Measurements from ENCODE around the gene PTPN2.

Gene PTPN2

GRCh38 chr18:12895626-12896025, 11.6 kb upstream of the PTPN2 start:
- ChIA-PET POLR2A (ENCODE audit: low non-redundant PET) (no interaction called here), CTCF (interaction anchor here (0.6 kb wide), 1 partner anchor 838 kb away, joined by 4 read pairs; no protein-coding TSS in a partner anchor)
- H3K27ac ChIP-seq, result no peak overlapping the region
- DNase-seq (ENCODE audit: low spot score), result no peak
- TF ChIP-seq, protein P1, sequence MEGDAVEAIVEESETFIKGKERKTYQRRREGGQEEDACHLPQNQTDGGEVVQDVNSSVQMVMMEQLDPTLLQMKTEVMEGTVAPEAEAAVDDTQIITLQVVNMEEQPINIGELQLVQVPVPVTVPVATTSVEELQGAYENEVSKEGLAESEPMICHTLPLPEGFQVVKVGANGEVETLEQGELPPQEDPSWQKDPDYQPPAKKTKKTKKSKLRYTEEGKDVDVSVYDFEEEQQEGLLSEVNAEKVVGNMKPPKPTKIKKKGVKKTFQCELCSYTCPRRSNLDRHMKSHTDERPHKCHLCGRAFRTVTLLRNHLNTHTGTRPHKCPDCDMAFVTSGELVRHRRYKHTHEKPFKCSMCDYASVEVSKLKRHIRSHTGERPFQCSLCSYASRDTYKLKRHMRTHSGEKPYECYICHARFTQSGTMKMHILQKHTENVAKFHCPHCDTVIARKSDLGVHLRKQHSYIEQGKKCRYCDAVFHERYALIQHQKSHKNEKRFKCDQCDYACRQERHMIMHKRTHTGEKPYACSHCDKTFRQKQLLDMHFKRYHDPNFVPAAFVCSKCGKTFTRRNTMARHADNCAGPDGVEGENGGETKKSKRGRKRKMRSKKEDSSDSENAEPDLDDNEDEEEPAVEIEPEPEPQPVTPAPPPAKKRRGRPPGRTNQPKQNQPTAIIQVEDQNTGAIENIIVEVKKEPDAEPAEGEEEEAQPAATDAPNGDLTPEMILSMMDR (conservative IDR thresholded peaks at IDR 0.05; ENCODE audit: low read depth), result no peak

GRCh38 chr18:12895014-12895413, 11.0 kb upstream of the PTPN2 start:
- POLR2A ChIA-PET (ENCODE audit: low non-redundant PET), result no interaction called here
- DNase-seq (ENCODE audit: low spot score), result no peak

DNA sequence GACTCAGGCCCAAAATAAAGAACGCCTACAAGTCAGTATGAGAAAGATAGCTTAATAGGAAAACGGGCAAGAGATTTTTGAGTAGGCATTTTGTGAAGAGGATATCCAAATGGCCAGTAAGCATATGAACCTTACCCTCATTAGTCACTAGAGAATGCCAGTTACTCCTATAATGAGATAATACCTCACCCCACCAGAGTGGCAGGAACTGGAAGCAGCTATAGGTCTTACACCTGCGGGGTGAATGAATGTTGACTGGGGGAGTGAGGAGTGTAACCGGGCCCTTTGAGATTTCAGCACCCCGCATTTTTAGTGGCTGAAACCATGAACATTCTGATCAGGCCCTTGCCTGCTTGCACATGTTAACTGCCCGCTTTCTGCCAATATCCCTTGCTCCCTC, 7.5 kb upstream of the PTPN2 start:
- no peak overlapping the region for H3K27ac ChIP-seq
- TF ChIP-seq, protein P1 (conservative IDR thresholded peaks at IDR 0.05; ENCODE audit: low read depth), result no peak
- DNase-seq (ENCODE audit: low spot score), result no peak
- CTCF ChIA-PET, result interaction anchor here (1.2 kb wide), 1 partner anchor 148 kb away, joined by 3 read pairs; no protein-coding TSS in a partner anchor
- POLR2A ChIA-PET (ENCODE audit: low non-redundant PET), result no interaction called here

More at GRCh38 chr18:12895014-12895413, 11.0 kb upstream of the PTPN2 start:
- TF ChIP-seq, protein P1 (conservative IDR thresholded peaks at IDR 0.05; ENCODE audit: low read depth), result no peak
- H3K27ac ChIP-seq, result no peak overlapping the region
- CTCF ChIA-PET, result no interaction called here

DNA sequence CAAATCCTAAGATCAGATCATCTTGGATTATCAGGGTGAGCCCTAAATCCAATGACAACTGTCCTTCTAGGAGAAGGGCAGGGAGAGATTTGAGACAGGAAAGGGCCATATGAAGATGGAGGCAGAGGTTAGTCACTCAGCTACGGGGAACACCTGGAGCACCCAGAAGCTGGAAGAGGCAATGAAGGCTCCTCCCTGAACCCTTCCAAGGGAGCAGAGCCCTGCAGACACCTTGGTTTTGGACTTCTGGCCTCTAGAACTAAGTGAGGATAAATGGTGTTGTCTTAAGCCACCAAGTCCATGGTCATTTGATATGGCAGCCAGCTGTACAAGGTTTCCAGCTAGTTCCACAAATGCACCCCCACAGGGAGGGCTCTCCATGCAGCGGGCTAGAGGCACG, 6.9 kb upstream of the PTPN2 start:
- no peak for DNase-seq (ENCODE audit: low spot score)
- H3K27ac ChIP-seq, result peak overlapping the region; percentile 71
- TF ChIP-seq, protein P1 (conservative IDR thresholded peaks at IDR 0.05; ENCODE audit: low read depth), result no peak
- ChIA-PET CTCF (interaction anchor here (0.7 to 1.2 kb wide), 2 partner anchors 44 to 147 kb away, joined by 3 read pairs; no protein-coding TSS in a partner anchor), POLR2A (ENCODE audit: low non-redundant PET) (no interaction called here)

DNA sequence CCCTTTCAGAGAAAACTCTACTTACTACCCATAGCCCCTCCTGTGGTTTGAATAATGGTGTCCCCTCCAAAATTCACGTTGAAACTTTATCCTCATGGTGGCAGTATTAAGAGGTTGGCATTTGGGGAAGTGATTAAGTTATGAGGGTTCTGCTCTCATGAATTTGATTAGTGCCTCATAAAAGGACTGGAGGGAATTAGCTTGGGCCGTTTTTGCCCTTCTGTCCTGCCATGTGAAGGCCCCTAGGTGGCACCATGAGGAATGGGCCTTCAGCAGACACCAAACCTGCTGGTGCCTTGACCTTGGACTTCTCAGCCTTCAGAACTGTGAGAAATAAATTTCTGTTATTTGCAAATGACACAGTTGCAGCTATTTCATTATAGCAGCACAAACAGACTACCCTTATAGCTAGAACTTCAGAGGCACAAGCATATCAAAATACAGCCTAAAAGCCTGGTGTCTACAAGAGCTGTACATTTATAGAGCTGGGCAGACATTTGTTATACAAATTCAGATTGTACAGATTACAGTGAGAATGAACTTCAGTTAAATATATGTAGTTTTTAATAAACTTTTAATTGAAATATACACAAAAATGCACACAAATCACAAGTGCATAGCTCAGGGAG, 2.6 kb upstream of the PTPN2 start:
- no peak for DNase-seq (ENCODE audit: low spot score)
- ChIA-PET POLR2A (ENCODE audit: low non-redundant PET) (no interaction called here), CTCF (interaction anchor here (0.6 to 1.5 kb wide), 4 partner anchors 13 to 143 kb away, joined by 3 to 6 read pairs (median 4); no protein-coding TSS in a partner anchor)
- no peak overlapping the region for H3K27ac ChIP-seq
- TF ChIP-seq, protein P1 (conservative IDR thresholded peaks at IDR 0.05; ENCODE audit: low read depth), result 0 out of 2 replicates have a peak, but pooled peaks have one; percentile 16

- H3K27ac ChIP-seq, result no peak overlapping the region
- no peak for DNase-seq (ENCODE audit: low spot score)
- POLR2A ChIA-PET (ENCODE audit: low non-redundant PET), result no interaction called here
- CTCF ChIA-PET, result interaction anchor here (0.6 to 0.7 kb wide), 3 partner anchors 111 to 494 kb away, joined by 3 to 4 read pairs (median 3); no protein-coding TSS in a partner anchor
- TF ChIP-seq, protein P1 (conservative IDR thresholded peaks at IDR 0.05; ENCODE audit: low read depth), result no peak
These were observed 1.5 kb upstream of the PTPN2 start for GRCh38 chr18:12885500-12885899.
